Erythroblast (primary cell): ENCODE measurements around the gene C16orf92.

Experiments used
- GATA1 ChIP-seq: IDR thresholded peaks from 2 replicates; pipeline ENCODE4 v1.6.1; 2011; ENCODE audit warnings: low read depth, mild to moderate bottlenecking, control low read depth, low read length, moderate library complexity
- POLR2A ChIP-seq: IDR thresholded peaks from 2 replicates; pipeline ENCODE4 v1.6.1; 2011; ENCODE audit warnings: mild to moderate bottlenecking, low read length

DNA sequence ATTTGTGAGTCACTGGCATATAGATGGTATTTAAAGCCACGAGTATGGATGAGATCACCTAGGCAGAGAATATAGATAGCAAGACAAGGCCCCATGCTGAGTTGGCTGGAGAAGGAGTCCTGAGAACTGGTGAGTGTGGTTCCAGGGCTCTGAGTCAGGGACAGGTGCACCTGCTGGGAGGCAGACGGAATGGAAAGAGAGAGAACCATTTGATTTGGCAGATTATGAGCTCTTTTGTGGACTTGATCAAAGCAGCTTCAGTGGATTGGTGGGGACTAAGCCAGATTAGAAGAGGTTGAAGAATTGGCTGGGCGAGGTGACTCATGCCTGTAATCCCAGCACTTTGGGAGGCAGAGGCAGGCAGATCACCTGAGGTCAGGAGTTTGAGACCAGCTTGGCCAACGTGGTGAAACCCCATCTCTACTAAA is 4.3 kb upstream of the C16orf92 start:
- TF ChIP-seq GATA1 (no peak), POLR2A (no peak)
